ENCODE measurements around the gene BBS9. TPM values are rescaled to one million over a fixed set of nuclear protein-coding genes. Genes with fewer than 3 reads are reported as not detected.

BBS9 gene
- total RNA-seq, 1 donor from 2014 or later: 9.2 TPM

DNA sequence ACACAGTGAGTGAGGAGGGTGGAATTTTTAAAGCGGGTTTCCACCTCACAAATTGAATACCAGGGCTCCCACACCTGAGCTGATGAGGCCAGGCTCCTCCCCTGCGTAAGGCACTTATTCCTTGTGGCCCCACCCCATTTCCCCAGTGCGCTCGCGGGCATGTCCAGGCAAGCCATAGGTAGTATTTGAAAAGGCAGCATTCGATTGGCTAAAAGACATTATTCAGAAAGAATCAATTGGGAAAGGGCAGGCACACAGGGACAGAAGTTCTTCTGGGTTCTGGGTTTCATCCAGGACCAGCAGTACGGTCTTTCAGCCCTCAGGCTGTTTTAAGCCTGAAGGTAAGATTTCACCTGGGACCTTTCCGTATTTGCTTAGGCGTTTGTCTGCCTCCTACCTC lies 222.3 kb downstream of the BBS9 start:
- intact Hi-C loops (cut with micrococcal nuclease): no loop called here

DNA sequence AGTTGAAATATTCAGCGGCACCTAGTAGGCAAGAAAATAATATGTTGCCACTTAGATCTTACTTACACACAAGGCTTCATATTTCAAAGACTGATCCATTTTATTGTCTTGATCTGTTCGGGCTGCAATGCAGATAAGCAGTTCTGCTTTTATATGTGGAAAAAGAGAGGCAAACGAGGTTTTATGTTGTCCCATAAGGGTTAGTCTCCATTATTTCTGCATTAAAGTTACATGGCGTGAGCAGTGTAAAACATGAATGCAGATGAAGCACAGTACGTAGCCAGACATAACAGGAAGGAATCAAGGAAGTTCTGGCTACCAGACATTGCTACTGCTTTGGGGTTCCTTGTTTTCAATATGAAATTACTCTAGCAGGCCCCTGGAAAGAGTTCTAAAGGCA lies 224.8 kb downstream of the BBS9 start:
- intact Hi-C loops (cut with micrococcal nuclease): no loop called here

GRCh38 chr7:33355386-33355785 lies 226.0 kb downstream of the BBS9 start:
- intact Hi-C loops (cut with micrococcal nuclease): no loop called here

GRCh38 chr7:33356336-33356735 lies 227.0 kb downstream of the BBS9 start:
- intact Hi-C loops (cut with micrococcal nuclease): no loop called here

DNA sequence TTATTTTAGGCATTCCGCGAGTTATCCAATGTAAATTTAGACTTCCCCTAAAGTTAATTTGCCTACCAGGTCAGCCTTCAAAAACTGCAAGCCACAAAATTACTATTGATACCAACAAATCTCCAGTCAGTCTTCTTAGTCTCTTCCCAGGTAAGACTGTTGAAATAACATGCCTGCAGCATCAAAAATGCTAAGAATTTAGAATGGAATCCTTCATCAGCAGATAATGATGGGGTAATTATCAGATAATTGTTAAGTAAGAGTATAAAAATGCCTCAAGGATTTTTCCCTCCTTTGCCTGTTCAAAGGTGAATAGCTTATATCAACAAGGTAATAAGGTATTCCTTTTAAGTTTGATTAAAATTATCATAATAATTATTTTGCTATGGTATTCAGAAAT lies 228.5 kb downstream of the BBS9 start:
- intact Hi-C loops (cut with micrococcal nuclease): no loop called here

DNA sequence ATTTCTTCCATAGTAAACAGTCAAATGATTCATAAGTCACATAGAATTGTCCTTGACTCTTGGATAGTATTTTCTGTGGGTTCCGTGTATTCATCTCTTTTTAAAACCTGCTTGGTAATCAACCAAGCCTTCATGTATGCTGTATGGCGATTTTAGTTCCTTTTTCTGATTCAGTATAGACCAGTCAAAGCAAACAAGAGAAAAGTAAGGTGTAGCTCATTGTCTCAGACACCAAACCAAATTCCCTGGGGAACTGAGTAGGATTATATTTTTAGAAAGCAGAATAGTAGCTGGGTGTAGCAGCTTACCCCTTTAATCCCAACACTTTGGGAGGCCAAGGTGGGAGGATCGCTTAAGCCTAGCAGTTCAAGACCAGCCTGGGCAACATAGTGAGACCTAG lies 240.5 kb downstream of the BBS9 start:
- intact Hi-C loops (cut with micrococcal nuclease): no loop called here

DNA sequence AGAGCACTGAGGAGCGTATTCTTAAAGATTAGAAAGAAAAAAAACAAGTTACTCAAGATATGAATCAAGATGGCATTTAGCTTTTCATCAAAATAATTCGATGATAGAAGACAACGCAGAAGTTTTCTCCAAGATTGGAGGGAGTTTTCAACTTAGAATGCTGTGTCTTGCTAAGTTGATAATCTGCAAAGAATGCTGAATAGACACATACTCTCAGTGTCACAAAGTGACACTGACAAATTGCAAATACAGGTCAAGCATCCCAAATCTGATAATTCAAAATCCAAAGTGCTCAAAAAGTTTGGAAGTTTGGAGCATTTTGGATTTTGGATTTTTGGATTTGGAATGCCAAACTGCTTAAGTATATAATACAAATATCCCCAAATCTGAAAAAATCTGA lies 243.8 kb downstream of the BBS9 start:
- intact Hi-C loops (cut with micrococcal nuclease): no loop called here

GRCh38 chr7:33379891-33380525 lies 250.6 kb downstream of the BBS9 start:
- intact Hi-C loops (cut with micrococcal nuclease): no loop called here

GRCh38 chr7:33388332-33388731 lies 259.0 kb downstream of the BBS9 start:
- intact Hi-C loops (cut with micrococcal nuclease): no loop called here

GRCh38 chr7:33392148-33392547 lies 262.8 kb downstream of the BBS9 start:
- intact Hi-C loops (cut with micrococcal nuclease): no loop called here

- intact Hi-C loops (cut with micrococcal nuclease): no loop called here
These were observed 264.4 kb downstream of the BBS9 start for GRCh38 chr7:33393770-33394169.

DNA sequence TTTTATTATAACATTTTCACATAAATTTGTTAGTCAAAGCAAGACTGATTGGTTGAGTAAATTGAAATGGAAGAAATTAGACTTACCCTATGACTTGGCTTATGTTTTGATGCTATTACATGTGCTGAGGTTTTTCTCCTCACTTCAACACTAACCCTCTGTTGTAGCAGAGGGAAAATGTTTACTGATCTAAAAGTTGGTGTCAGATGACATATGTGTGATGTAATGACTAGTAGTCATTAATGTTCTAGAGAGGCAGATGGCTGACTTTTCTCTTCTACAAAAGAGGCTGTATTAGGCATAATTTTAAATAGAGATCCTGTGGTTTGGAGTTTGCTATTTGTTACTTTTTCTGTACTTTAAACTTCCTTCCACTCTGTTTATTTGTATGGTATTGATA lies 266.0 kb downstream of the BBS9 start:
- intact Hi-C loops (cut with micrococcal nuclease): no loop called here

GRCh38 chr7:33399528-33400213 lies 270.3 kb downstream of the BBS9 start:
- intact Hi-C loops (cut with micrococcal nuclease): no loop called here

DNA sequence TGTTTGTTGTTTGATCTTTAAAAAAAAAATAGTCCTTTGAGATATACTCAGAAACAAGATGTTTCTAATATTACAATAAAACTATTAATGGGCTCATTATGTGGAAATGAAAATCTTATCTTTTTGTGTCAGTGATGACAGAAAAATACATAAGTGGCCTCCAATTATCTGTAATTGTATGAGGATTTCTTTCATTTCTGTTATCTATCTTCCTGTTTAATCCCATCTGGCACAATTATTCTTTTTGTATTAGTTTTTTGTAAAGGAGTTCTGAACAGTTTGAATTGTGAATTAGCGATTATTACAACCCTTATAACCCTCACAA lies 270.8 kb downstream of the BBS9 start:
- intact Hi-C loops (cut with micrococcal nuclease): no loop called here

DNA sequence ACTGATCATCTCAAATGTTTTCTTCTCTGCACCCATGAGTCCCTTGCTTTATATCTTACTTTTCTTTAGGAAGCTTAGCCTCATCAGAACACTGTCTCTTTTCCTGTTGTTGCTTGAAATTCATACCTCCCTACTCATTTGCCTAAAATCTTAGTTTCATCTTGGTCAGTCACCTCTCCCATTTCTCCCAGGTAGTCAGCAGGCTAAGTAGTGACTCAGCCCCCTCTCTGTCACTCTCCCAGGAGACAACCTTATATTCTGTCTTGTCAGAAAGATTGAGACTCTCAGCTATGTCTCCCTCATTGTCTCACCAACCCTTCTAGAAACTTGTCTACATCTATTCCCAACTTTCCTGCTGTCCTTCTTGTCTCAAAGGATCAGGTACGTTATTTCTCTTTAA lies 280.9 kb downstream of the BBS9 start:
- intact Hi-C loops (cut with micrococcal nuclease): no loop called here

DNA sequence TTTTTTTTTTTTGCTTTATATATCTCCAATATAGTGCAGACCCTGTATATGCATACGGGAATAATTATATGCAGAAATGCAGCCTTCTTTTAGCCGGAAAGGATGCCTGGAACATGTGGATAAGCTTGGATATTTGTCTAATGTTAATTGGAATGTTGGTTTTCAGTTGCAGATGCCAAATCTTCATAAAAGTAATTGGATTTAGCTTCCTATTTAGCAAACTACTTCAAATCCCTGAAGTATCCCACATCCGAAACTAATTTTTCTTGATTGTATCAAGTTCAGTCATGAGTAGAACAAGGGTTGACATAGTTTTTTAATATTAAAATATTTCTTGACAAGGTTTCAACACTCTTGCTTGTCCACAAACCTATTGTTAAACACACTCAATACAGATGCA lies 281.7 kb downstream of the BBS9 start:
- intact Hi-C loops (cut with micrococcal nuclease): no loop called here

- intact Hi-C loops (cut with micrococcal nuclease): no loop called here
These were observed 283.0 kb downstream of the BBS9 start for GRCh38 chr7:33412331-33412730.

- intact Hi-C loops (cut with micrococcal nuclease): no loop called here
These were observed 288.9 kb downstream of the BBS9 start for GRCh38 chr7:33418251-33418701.

DNA sequence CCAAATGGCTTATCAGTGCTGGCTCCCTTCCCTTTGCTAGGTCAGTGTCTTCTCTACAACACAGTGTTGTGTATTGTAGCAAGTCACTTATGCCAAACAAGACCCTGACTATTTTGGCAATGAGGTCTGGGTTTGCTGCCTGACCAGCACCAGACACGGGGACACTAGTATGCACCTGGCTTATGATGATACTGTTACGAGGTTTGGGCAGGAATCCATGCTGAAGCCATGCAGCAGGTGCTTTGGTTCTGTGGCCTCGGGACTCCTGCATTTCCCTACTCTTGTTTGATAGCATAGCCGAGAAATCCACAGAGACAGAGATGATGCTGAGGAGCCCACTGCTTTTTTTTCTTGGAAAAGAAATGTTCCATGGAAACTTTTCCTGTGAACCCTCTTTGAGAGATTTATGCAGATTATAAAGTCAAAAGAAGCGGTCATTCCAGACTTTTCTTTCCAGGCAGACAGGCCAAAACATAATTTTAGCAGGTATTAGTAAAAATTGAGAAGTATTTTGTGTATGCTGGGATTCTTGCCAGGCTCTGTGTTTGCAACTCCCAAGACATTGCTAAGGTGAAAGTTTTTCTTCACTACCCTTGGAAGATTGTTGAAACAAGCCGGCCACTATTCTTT lies 291.1 kb downstream of the BBS9 start:
- intact Hi-C loops (cut with micrococcal nuclease): no loop called here

GRCh38 chr7:33421429-33421828 lies 292.1 kb downstream of the BBS9 start:
- intact Hi-C loops (cut with micrococcal nuclease): no loop called here

DNA sequence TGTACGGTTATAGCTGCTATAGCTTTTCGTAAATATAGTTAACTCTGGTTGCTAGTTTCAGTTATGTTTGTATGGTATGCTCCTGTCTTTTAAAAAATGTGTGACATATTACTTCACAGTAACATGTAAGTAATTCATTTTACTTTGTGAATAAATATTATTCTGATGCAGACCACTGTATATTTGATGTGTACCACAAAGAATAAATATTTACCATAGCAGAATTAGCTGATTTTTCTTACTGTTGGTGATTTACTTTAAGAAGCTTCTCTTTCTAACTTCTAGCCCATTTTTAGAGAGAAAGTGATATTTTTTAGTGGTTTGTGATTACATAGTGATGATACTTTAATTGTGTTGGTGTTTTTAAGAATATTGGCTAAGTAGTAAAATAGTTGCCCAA lies 292.8 kb downstream of the BBS9 start:
- intact Hi-C loops (cut with micrococcal nuclease): no loop called here

DNA sequence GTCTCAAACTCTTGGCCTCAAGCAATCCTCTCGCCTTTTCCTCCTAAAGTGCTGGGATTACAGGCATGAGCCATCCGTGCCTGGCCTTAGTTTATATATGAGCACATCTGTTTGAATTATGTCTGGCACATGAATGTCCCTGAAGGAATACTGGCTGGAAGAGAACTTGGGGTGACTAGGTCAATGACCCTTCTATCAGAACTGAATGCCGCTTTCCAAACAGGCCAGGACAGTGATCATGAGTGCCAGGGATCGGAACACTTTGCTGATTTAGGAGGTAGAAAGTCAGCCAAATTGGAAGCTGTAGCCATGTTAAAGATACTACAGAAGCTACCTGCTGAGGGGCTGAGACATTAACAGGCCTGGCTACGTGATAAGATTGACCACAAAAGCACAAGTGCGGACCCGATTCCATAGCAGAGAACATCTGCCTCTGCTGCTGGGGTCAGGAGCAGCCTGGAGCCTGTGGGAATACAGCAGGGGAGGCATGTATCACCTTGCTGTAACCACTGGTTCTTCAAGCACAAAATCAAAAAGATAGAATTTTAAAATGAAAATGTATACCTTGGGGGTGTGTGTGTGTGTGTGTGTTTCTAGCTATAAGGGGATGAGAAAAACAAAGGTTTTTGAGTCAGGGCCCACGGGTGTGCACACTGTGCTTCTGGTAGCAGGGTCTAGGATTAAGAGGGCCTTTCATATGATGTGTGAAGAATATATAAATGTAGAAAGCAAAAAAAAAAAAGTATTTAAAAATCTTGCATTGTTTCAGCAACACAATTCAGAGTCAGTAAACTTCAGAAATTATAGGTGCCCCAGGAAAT lies 293.7 kb downstream of the BBS9 start:
- intact Hi-C loops (cut with micrococcal nuclease): no loop called here

Measured in T-helper 2 cell treated with Interferon-gamma antibody and Interleukin-4, amounts not matched to agents 100 ng/mL and 5 ng/mL, for 36 hours (primary cell).